ENCODE measurements around the gene AMN1.

Gene AMN1

GRCh38 chr12:31650918-31651317 lies 77.9 kb downstream of the AMN1 start:
- TF ChIP-seq, protein P1, sequence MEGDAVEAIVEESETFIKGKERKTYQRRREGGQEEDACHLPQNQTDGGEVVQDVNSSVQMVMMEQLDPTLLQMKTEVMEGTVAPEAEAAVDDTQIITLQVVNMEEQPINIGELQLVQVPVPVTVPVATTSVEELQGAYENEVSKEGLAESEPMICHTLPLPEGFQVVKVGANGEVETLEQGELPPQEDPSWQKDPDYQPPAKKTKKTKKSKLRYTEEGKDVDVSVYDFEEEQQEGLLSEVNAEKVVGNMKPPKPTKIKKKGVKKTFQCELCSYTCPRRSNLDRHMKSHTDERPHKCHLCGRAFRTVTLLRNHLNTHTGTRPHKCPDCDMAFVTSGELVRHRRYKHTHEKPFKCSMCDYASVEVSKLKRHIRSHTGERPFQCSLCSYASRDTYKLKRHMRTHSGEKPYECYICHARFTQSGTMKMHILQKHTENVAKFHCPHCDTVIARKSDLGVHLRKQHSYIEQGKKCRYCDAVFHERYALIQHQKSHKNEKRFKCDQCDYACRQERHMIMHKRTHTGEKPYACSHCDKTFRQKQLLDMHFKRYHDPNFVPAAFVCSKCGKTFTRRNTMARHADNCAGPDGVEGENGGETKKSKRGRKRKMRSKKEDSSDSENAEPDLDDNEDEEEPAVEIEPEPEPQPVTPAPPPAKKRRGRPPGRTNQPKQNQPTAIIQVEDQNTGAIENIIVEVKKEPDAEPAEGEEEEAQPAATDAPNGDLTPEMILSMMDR (IDR thresholded peaks at IDR 0.05; ENCODE audit: low read depth, low read length), result no peak
- no peak overlapping the region for H3K4me3 ChIP-seq (ENCODE audit: low read depth, low read length)

DNA sequence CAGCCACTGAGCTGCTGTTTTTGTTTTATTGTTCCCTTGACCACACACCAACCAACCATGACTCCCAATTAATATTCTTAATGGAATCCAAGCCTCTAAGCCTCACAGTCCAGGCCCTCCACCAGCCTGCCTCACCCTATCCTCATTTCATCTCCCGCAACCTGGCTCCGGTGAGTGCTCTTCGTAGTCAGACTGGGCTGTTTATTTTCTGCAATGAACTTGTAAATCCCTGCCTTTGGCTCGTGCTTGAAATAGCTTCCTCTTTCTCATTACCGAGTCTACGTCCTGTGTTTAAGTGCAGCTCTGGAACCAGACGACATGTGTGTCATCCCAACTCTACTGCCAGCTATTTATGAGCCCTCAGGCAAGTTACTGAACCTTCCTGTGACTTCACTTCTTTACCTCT lies 81.7 kb downstream of the AMN1 start:
- TF ChIP-seq, protein P1 (IDR thresholded peaks at IDR 0.05; ENCODE audit: low read depth, low read length), result no peak

DNA sequence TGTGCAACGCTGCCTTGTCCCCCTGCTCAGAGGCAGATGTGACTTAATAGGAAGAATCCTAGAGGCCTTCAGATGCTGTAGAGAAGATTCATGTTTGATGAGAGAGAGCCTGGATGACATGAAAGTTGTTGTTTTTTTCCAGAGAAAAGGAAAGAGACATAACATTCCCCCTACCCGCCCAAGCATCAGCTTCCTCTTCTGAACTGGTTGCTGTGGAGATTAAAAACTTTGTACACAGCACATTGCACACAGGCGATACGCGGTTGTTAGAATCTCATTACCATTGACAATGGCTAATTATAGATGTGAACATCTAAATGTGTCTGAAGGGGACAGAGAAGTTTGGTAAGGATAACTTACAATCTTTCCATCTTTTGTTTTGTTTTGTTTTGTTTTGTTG lies 82.9 kb downstream of the AMN1 start:
- TF ChIP-seq, protein P1 (IDR thresholded peaks at IDR 0.05; ENCODE audit: low read depth, low read length), result no peak
- H3K4me3 ChIP-seq (ENCODE audit: low read depth, low read length), result no peak overlapping the region

More for the DNA sequence above, 81.7 kb downstream of the AMN1 start:
- no peak overlapping the region for H3K4me3 ChIP-seq (ENCODE audit: low read depth, low read length)

DNA sequence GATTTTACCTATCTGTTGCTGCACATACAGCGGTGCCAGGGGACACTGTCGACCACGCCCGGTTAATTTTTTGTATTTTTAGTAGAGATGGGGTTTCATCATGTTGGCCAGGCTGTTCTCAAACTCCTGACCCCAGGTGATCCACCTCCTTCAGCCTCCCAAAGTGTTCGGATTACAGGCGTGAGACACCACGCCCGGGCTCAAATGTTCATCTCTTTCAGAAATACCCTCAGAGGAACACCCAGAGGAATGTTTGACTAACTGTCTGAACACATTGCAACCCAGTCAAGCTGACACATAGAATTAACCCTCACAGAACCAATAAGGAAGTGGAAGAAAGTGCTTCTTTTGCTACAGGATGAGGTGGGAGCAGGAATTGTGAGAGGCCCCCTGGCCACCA lies 84.3 kb downstream of the AMN1 start:
- no peak overlapping the region for H3K4me3 ChIP-seq (ENCODE audit: low read depth, low read length)
- TF ChIP-seq, protein P1 (IDR thresholded peaks at IDR 0.05; ENCODE audit: low read depth, low read length), result no peak

DNA sequence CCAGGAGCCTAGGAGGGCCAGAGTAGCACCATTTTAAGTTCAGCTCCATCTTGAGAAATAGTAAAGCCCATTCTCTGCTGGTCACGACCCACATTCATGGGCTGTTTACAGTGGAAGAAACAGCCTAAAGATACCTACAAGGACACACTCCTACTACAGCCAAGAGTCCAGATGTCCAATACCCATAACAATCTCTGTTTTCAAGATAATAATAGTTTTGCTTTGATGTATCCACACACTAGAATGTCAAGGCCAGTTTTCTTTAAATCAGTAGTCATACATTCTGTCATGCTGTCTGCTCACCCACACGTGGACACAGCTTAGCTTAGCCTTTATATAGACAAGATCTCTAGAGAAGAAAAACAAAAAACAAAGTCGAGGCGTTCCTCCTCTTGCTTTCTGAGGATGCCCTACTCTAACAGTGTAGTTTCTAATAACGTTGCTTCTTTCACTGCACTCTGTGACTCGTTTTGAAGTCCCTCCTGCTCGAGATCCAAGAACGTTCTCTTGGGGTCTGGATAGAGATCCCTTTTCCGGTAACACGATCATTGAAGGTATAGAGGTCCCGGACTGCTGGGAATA lies 87.2 kb downstream of the AMN1 start:
- TF ChIP-seq, protein P1 (IDR thresholded peaks at IDR 0.05; ENCODE audit: low read depth, low read length), result no peak
- no peak overlapping the region for H3K4me3 ChIP-seq (ENCODE audit: low read depth, low read length)

- TF ChIP-seq, protein P1 (IDR thresholded peaks at IDR 0.05; ENCODE audit: low read depth, low read length), result no peak
These were observed 94.2 kb downstream of the AMN1 start for GRCh38 chr12:31634620-31635019.

GRCh38 chr12:31633464-31633863 lies 95.4 kb downstream of the AMN1 start:
- TF ChIP-seq, protein P1 (IDR thresholded peaks at IDR 0.05; ENCODE audit: low read depth, low read length), result no peak
- H3K4me3 ChIP-seq (ENCODE audit: low read depth, low read length), result no peak overlapping the region

More at GRCh38 chr12:31634620-31635019, 94.2 kb downstream of the AMN1 start:
- H3K4me3 ChIP-seq (ENCODE audit: low read depth, low read length), result no peak overlapping the region
